PFSK-1 (cell line): ENCODE measurements around the gene EMC8.

Experiments used
- FOXP2 ChIP-seq: optimal IDR thresholded peaks from 2 replicates; pipeline ENCODE3; 2011; ENCODE audit warnings: borderline replicate concordance, control low read depth, inconsistent platforms; ENCODE audit not compliant: insufficient read depth; ENCODE audit errors: extremely low read length, extremely low read depth
- POLR2AphosphoS5 ChIP-seq: IDR thresholded peaks from 2 replicates; pipeline ENCODE4 v1.6.1; 2012; ENCODE audit warnings: low read depth, mild to moderate bottlenecking, control low read depth, low read length, moderate library complexity
- REST ChIP-seq, 2 experiments: IDR thresholded peaks; 2 replicates each; pipeline versions ENCODE4 v1.6.1 to v1.8.0; 2011 to 2012; ENCODE audit warnings: low read depth in 2 of 2, low read length in 2 of 2, control low read depth in 1 of 2, inconsistent platforms in 1 of 2, mild to moderate bottlenecking in 1 of 2, moderate library complexity in 1 of 2; ENCODE audit not compliant: insufficient read depth in 1 of 2
- SIN3A ChIP-seq: IDR thresholded peaks from 2 replicates; pipeline ENCODE4 v1.6.1; 2012; ENCODE audit warnings: mild to moderate bottlenecking, low read length, moderate library complexity, borderline replicate concordance; ENCODE audit not compliant: insufficient read depth
- TAF1 ChIP-seq: IDR thresholded peaks from 2 replicates; pipeline ENCODE4 v1.6.1; 2012; ENCODE audit warnings: low read length, control low read depth, borderline replicate concordance; ENCODE audit not compliant: insufficient read depth

- no peak for TF ChIP-seq POLR2AphosphoS5
- TF ChIP-seq SIN3A: no peak
- no peak for TF ChIP-seq TAF1
- TF ChIP-seq REST (IDR thresholded peaks at IDR 0.05; ENCODE audit: insufficient read depth in 1 of 2, low read depth in 2 of 2, low read length in 2 of 2): no peak
- TF ChIP-seq FOXP2: no peak
Measured at GRCh38 chr16:85781695-85782370, 17.5 kb downstream of the EMC8 start.
